Measurements from ENCODE around the gene USP17L17. TPM values are rescaled to one million over a fixed set of nuclear protein-coding genes. Genes with fewer than 3 reads are reported as not detected.
"Not testable (repeated sequence)": the region's sequence is repeated elsewhere in the genome, so short reads cannot be mapped to it uniquely, and the experiment has no call there.

The USP17L17 gene
- total and polyA plus RNA-seq, 2 donors: not detected

DNA sequence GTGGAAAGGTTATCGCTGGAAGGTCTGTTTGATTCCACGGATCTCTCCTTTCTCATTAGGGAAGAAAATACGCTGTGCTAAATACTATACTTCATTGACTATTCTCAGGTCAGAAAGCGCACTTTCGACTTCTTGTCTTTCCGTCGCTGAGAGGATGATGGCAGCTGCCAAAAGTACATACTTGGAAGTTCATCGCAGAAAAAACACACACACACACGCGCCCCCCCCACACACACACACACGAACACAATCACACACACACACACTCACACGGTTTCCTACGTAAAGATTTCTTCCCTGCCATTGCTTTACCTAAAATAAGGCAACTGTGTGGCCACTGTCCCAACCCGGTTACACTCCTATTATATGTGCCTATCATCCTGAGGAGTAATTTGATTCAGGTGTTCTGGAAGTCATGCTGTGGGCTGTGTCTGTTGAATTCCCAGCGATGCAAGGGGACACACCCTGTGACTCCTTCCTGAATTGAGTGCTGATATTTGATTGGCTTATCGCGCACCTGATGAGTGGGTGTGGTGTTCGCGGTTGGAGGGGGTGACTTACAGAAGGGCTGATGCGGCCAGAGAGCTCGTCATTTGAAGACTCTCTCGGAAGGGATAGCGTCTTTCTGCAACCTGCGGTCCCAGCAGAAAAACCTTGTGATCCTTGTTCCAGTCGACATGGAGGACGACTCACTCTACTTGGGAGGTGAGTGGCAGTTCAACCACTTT, 4.4 kb downstream of the USP17L17 start, which contains the start of gene USP17L18:
USP17L18 (plus strand) TSS at position 678 of the 728 bp plus-strand sequence; CDS start at position 678, 0 bp downstream.
- DNase-seq (ENCODE audit: low read depth in 6 of 9, low spot score in 9 of 9): peak in 3 of 9 donors; percentile 0 to 2 (median 0)
- not testable (repeated sequence) for H3K27ac ChIP-seq (ENCODE audit: low read depth in 1 of 2, low read length in 1 of 2); H3K9me3 ChIP-seq (ENCODE audit: control insufficient read depth in 2 of 2, insufficient read depth in 1 of 2, low read length in 1 of 2); H3K4me3 ChIP-seq (ENCODE audit: low read length in 2 of 2); H3K4me1 ChIP-seq (ENCODE audit: control insufficient read depth in 2 of 2, insufficient read depth in 2 of 2, low read length in 2 of 2); H3K27me3 ChIP-seq (ENCODE audit: control insufficient read depth in 2 of 2, insufficient read depth in 1 of 2, low read length in 1 of 2); H3K36me3 ChIP-seq (ENCODE audit: control insufficient read depth in 2 of 2, insufficient read depth in 2 of 2, low read length in 1 of 2)
- WGBS: 85% methylated on average over 14 of the region's 26 CpGs

DNA sequence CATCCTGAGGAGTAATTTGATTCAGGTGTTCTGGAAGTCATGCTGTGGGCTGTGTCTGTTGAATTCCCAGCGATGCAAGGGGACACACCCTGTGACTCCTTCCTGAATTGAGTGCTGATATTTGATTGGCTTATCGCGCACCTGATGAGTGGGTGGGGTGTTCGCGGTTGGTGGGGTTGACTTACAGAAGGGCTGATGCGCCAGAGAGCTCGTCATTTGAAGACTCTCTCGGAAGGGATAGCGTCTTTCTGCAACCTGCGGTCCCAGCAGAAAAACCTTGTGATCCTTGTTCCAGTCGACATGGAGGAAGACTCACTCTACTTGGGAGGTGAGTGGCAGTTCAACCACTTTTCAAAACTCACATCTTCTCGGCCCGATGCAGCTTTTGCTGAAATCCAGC, 9.4 kb downstream of the USP17L17 start, which contains the start of gene USP17L19:
USP17L19 (plus strand) TSS at position 301 of the 400 bp plus-strand sequence; CDS start at position 301, 0 bp downstream.
- H3K4me3 ChIP-seq (ENCODE audit: low read length in 2 of 2); H3K9me3 ChIP-seq (ENCODE audit: control insufficient read depth in 2 of 2, insufficient read depth in 1 of 2, low read length in 1 of 2); H3K36me3 ChIP-seq (ENCODE audit: control insufficient read depth in 2 of 2, insufficient read depth in 2 of 2, low read length in 1 of 2); H3K27ac ChIP-seq (ENCODE audit: low read depth in 1 of 2, low read length in 1 of 2); DNase-seq (ENCODE audit: low read depth in 6 of 9, low spot score in 9 of 9); H3K4me1 ChIP-seq (ENCODE audit: control insufficient read depth in 2 of 2, insufficient read depth in 2 of 2, low read length in 2 of 2); H3K27me3 ChIP-seq (ENCODE audit: control insufficient read depth in 2 of 2, insufficient read depth in 1 of 2, low read length in 1 of 2): not testable (repeated sequence)
- WGBS: no CpG with 5 or more reads among the region's 13 CpGs

DNA sequence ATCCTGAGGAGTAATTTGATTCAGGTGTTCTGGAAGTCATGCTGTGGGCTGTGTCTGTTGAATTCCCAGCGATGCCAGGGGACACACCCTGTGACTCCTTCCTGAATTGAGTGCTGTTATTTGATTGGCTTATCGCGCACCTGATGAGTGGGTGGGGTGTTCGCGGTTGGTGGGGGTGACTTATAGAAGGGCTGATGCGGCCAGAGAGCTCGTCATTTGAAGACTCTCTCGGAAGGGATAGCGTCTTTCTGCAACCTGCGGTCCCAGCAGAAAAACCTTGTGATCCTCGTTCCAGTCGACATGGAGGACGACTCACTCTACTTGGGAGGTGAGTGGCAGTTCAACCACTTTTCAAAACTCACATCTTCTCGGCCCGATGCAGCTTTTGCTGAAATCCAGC, 14.1 kb downstream of the USP17L17 start, which contains the start of gene USP17L20:
USP17L20 (plus strand) TSS at position 301 of the 400 bp plus-strand sequence; CDS start at position 301, 0 bp downstream.
- WGBS: no CpG with 5 or more reads among the region's 15 CpGs
- not testable (repeated sequence) for H3K4me3 ChIP-seq (ENCODE audit: low read length in 2 of 2); DNase-seq (ENCODE audit: low read depth in 6 of 9, low spot score in 9 of 9); H3K9me3 ChIP-seq (ENCODE audit: control insufficient read depth in 2 of 2, insufficient read depth in 1 of 2, low read length in 1 of 2); H3K27me3 ChIP-seq (ENCODE audit: control insufficient read depth in 2 of 2, insufficient read depth in 1 of 2, low read length in 1 of 2); H3K4me1 ChIP-seq (ENCODE audit: control insufficient read depth in 2 of 2, insufficient read depth in 2 of 2, low read length in 2 of 2); H3K27ac ChIP-seq (ENCODE audit: low read depth in 1 of 2, low read length in 1 of 2); H3K36me3 ChIP-seq (ENCODE audit: control insufficient read depth in 2 of 2, insufficient read depth in 2 of 2, low read length in 1 of 2)

DNA sequence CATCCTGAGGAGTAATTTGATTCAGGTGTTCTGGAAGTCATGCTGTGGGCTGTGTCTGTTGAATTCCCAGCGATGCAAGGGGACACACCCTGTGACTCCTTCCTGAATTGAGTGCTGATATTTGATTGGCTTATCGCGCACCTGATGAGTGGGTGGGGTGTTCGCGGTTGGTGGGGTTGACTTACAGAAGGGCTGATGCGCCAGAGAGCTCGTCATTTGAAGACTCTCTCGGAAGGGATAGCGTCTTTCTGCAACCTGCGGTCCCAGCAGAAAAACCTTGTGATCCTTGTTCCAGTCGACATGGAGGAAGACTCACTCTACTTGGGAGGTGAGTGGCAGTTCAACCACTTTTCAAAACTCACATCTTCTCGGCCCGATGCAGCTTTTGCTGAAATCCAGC, 18.9 kb downstream of the USP17L17 start, which contains the start of gene USP17L21:
USP17L21 (plus strand) TSS at position 301 of the 400 bp plus-strand sequence; CDS start at position 301, 0 bp downstream.
- H3K27me3 ChIP-seq (ENCODE audit: control insufficient read depth in 2 of 2, insufficient read depth in 1 of 2, low read length in 1 of 2); H3K4me1 ChIP-seq (ENCODE audit: control insufficient read depth in 2 of 2, insufficient read depth in 2 of 2, low read length in 2 of 2); DNase-seq (ENCODE audit: low read depth in 6 of 9, low spot score in 9 of 9); H3K27ac ChIP-seq (ENCODE audit: low read depth in 1 of 2, low read length in 1 of 2); H3K4me3 ChIP-seq (ENCODE audit: low read length in 2 of 2); H3K9me3 ChIP-seq (ENCODE audit: control insufficient read depth in 2 of 2, insufficient read depth in 1 of 2, low read length in 1 of 2); H3K36me3 ChIP-seq (ENCODE audit: control insufficient read depth in 2 of 2, insufficient read depth in 2 of 2, low read length in 1 of 2): not testable (repeated sequence)
- WGBS: no CpG with 5 or more reads among the region's 13 CpGs

DNA sequence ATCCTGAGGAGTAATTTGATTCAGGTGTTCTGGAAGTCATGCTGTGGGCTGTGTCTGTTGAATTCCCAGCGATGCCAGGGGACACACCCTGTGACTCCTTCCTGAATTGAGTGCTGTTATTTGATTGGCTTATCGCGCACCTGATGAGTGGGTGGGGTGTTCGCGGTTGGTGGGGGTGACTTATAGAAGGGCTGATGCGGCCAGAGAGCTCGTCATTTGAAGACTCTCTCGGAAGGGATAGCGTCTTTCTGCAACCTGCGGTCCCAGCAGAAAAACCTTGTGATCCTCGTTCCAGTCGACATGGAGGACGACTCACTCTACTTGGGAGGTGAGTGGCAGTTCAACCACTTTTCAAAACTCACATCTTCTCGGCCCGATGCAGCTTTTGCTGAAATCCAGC, 23.6 kb downstream of the USP17L17 start, which contains the start of gene USP17L22:
USP17L22 (plus strand) TSS at position 301 of the 400 bp plus-strand sequence; CDS start at position 301, 0 bp downstream.
- H3K27ac ChIP-seq (ENCODE audit: low read depth in 1 of 2, low read length in 1 of 2); H3K27me3 ChIP-seq (ENCODE audit: control insufficient read depth in 2 of 2, insufficient read depth in 1 of 2, low read length in 1 of 2); H3K4me1 ChIP-seq (ENCODE audit: control insufficient read depth in 2 of 2, insufficient read depth in 2 of 2, low read length in 2 of 2); H3K36me3 ChIP-seq (ENCODE audit: control insufficient read depth in 2 of 2, insufficient read depth in 2 of 2, low read length in 1 of 2); H3K9me3 ChIP-seq (ENCODE audit: control insufficient read depth in 2 of 2, insufficient read depth in 1 of 2, low read length in 1 of 2); H3K4me3 ChIP-seq (ENCODE audit: low read length in 2 of 2); DNase-seq (ENCODE audit: low read depth in 6 of 9, low spot score in 9 of 9): not testable (repeated sequence)
- WGBS: no CpG with 5 or more reads among the region's 15 CpGs

DNA sequence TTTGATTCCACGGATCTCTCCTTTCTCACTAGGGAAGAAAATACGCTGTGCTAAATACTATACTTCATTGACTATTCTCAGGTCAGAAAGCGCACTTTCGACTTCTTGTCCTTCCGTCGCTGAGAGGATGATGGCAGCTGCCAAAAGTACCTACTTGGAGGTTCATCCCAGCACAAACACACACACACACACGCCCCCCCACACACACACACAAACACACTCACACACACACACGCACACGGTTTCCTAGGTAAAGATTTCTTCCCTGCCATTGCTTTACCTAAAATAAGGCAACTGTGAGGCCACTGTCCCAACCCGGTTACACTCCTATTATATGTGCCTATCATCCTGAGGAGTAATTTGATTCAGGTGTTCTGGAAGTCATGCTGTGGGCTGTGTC, 28.0 kb downstream of the USP17L17 start:
- not testable (repeated sequence) for H3K36me3 ChIP-seq (ENCODE audit: control insufficient read depth in 2 of 2, insufficient read depth in 2 of 2, low read length in 1 of 2); H3K9me3 ChIP-seq (ENCODE audit: control insufficient read depth in 2 of 2, insufficient read depth in 1 of 2, low read length in 1 of 2); H3K4me3 ChIP-seq (ENCODE audit: low read length in 2 of 2); DNase-seq (ENCODE audit: low read depth in 6 of 9, low spot score in 9 of 9); H3K27ac ChIP-seq (ENCODE audit: low read depth in 1 of 2, low read length in 1 of 2); H3K4me1 ChIP-seq (ENCODE audit: control insufficient read depth in 2 of 2, insufficient read depth in 2 of 2, low read length in 2 of 2); H3K27me3 ChIP-seq (ENCODE audit: control insufficient read depth in 2 of 2, insufficient read depth in 1 of 2, low read length in 1 of 2)
- WGBS: 92% methylated on average over 5 of the region's 10 CpGs

Other genes with a start within 250 kb of the USP17L17 start
- gene FAM90A26, start 73.5 kb upstream of the USP17L17 start, total RNA-seq: not detected
- gene FAM90A26, start 73.5 kb upstream of the USP17L17 start, polyA plus RNA-seq: 0.02 TPM
- gene USP17L10, start 33.2 kb upstream of the USP17L17 start, total RNA-seq: not detected
- not detected for gene USP17L10, start 33.2 kb upstream of the USP17L17 start, polyA plus RNA-seq
- not detected for gene USP17L11, start 28.5 kb upstream of the USP17L17 start, total RNA-seq
- gene USP17L11, start 28.5 kb upstream of the USP17L17 start, polyA plus RNA-seq: not detected
- gene USP17L12, start 23.7 kb upstream of the USP17L17 start, total RNA-seq: not detected
- gene USP17L12, start 23.7 kb upstream of the USP17L17 start, polyA plus RNA-seq: not detected
- gene USP17L13, start 19.0 kb upstream of the USP17L17 start, total RNA-seq: not detected
- not detected for gene USP17L13, start 19.0 kb upstream of the USP17L17 start, polyA plus RNA-seq
- gene USP17L15, start 9.5 kb upstream of the USP17L17 start, total RNA-seq: not detected
- 0.02 TPM for gene USP17L15, start 9.5 kb upstream of the USP17L17 start, polyA plus RNA-seq
- not detected for gene USP17L18, start 4.8 kb downstream of the USP17L17 start, total RNA-seq
- not detected for gene USP17L18, start 4.8 kb downstream of the USP17L17 start, polyA plus RNA-seq
- gene USP17L19, start 9.5 kb downstream of the USP17L17 start, total RNA-seq: not detected
- gene USP17L19, start 9.5 kb downstream of the USP17L17 start, polyA plus RNA-seq: not detected
- gene USP17L20, start 14.2 kb downstream of the USP17L17 start, total RNA-seq: not detected
- gene USP17L20, start 14.2 kb downstream of the USP17L17 start, polyA plus RNA-seq: not detected
- not detected for gene USP17L21, start 19.0 kb downstream of the USP17L17 start, total RNA-seq
- gene USP17L21, start 19.0 kb downstream of the USP17L17 start, polyA plus RNA-seq: not detected
- not detected for gene USP17L22, start 23.7 kb downstream of the USP17L17 start, total RNA-seq
- gene USP17L22, start 23.7 kb downstream of the USP17L17 start, polyA plus RNA-seq: not detected
- not detected for gene USP17L24, start 81.3 kb downstream of the USP17L17 start, total RNA-seq
- gene USP17L24, start 81.3 kb downstream of the USP17L17 start, polyA plus RNA-seq: not detected
- not detected for gene USP17L25, start 86.0 kb downstream of the USP17L17 start, total RNA-seq
- gene USP17L25, start 86.0 kb downstream of the USP17L17 start, polyA plus RNA-seq: not detected
- gene USP17L26, start 90.8 kb downstream of the USP17L17 start, total RNA-seq: not detected
- not detected for gene USP17L26, start 90.8 kb downstream of the USP17L17 start, polyA plus RNA-seq
- gene USP17L5, start 95.5 kb downstream of the USP17L17 start, total RNA-seq: not detected
- not detected for gene USP17L5, start 95.5 kb downstream of the USP17L17 start, polyA plus RNA-seq
- gene USP17L27, start 100.3 kb downstream of the USP17L17 start, total RNA-seq: not detected
- not detected for gene USP17L27, start 100.3 kb downstream of the USP17L17 start, polyA plus RNA-seq
- not detected for gene USP17L28, start 105.0 kb downstream of the USP17L17 start, total RNA-seq
- not detected for gene USP17L28, start 105.0 kb downstream of the USP17L17 start, polyA plus RNA-seq
- not detected for gene USP17L29, start 109.8 kb downstream of the USP17L17 start, total RNA-seq
- gene USP17L29, start 109.8 kb downstream of the USP17L17 start, polyA plus RNA-seq: not detected
- not detected for gene USP17L30, start 119.2 kb downstream of the USP17L17 start, total RNA-seq
- gene USP17L30, start 119.2 kb downstream of the USP17L17 start, polyA plus RNA-seq: not detected
- gene DEFB131A, start 200.5 kb downstream of the USP17L17 start, total RNA-seq: not detected
- not detected for gene DEFB131A, start 200.5 kb downstream of the USP17L17 start, polyA plus RNA-seq